GM23248 (cell line): Measurements from ENCODE around the gene TPK1.

Experiments
- EZH2 ChIP-seq: fragments of 200-600 bp; sonication (generic); IDR thresholded peaks from 2 replicates; pipeline ENCODE4 v1.6.1; 2018; ENCODE audit warnings: antibody characterized with exemption, mild to moderate bottlenecking; ENCODE audit not compliant: insufficient read depth, poor library complexity, severe bottlenecking
- EZH2phosphoT487 ChIP-seq: fragments of 200-600 bp; sonication (generic); IDR thresholded peaks from 2 replicates; pipeline ENCODE4 v1.6.1; 2018; ENCODE audit warnings: antibody characterized with exemption, moderate library complexity, mild to moderate bottlenecking, low read depth; ENCODE audit not compliant: insufficient read depth

- TF ChIP-seq EZH2 (no peak), EZH2phosphoT487 (no peak)
These were observed 67.2 kb downstream of the TPK1 start for GRCh38 chr7:144768633-144769032.
